Measurements from ENCODE around the gene TLL1. TPM values are rescaled to one million over a fixed set of nuclear protein-coding genes. Genes with fewer than 3 reads are reported as not detected.

Gene TLL1
- total RNA-seq, 1 donor from 2014 or later, result 7.8 TPM

DNA sequence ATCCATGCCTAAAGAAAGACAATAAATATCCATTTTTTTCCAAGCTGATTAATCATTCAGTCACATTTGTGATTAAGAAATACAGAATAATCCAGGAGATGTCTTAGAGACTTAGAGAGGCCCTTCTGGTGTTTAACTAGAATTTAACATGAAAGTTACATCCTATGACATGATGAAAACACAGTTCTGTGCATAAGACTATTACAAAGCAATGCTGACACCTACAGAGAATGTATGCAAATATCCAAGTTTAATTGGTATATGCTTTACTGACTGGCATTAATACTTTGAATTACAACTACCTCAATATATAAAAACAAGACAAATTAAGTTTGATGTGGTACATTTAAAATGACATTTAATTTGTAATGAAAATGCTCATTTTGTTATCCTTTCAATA is 17.8 kb upstream of the TLL1 start:
- Histone ChIP-seq H3K27me3 (no peaks in the 10 kb centered on the region), H3K9me3 (no peaks in the 10 kb centered on the region), H3K27ac (no peak overlapping the region), H3K4me3 (no peak overlapping the region), H3K4me1 (no peaks in the 10 kb centered on the region), H3K36me3 (no peaks in the 10 kb centered on the region)
- intact Hi-C loops (cut with DNase I), result no loop called here
- TF ChIP-seq, protein P1, sequence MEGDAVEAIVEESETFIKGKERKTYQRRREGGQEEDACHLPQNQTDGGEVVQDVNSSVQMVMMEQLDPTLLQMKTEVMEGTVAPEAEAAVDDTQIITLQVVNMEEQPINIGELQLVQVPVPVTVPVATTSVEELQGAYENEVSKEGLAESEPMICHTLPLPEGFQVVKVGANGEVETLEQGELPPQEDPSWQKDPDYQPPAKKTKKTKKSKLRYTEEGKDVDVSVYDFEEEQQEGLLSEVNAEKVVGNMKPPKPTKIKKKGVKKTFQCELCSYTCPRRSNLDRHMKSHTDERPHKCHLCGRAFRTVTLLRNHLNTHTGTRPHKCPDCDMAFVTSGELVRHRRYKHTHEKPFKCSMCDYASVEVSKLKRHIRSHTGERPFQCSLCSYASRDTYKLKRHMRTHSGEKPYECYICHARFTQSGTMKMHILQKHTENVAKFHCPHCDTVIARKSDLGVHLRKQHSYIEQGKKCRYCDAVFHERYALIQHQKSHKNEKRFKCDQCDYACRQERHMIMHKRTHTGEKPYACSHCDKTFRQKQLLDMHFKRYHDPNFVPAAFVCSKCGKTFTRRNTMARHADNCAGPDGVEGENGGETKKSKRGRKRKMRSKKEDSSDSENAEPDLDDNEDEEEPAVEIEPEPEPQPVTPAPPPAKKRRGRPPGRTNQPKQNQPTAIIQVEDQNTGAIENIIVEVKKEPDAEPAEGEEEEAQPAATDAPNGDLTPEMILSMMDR (IDR thresholded peaks at IDR 0.05), result no peak
- no peak for DNase-seq (ENCODE audit: low spot score in 2 of 2)

DNA sequence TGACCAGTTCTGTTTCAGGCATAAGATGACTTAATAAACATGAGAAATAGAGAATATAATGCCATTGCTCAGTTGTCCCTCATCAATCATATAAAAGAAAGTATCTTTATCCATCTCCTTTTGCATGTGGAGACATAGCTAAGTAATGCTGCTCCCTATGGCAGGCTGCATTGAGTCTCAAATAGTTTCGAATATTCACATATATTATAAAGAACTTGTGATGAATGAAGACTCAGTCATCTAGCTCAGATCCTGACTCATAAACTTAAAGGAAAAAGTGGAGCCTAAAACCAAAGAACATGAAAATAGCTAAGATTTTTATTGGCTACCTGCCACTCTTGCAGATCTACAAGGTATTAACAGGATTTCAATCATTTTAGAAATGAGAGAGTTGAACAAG is 11.7 kb upstream of the TLL1 start:
- no peak for DNase-seq (ENCODE audit: low spot score in 2 of 2)
- H3K36me3 ChIP-seq, result no peaks in the 10 kb centered on the region
- no peaks in the 10 kb centered on the region for H3K9me3 ChIP-seq
- no peak overlapping the region for H3K4me3 ChIP-seq
- H3K27me3 ChIP-seq, result no peaks in the 10 kb centered on the region
- TF ChIP-seq, protein P1 (IDR thresholded peaks at IDR 0.05), result no peak
- H3K27ac ChIP-seq, result no peak overlapping the region
- H3K4me1 ChIP-seq, result no peaks in the 10 kb centered on the region
- intact Hi-C loops (cut with DNase I), result no loop called here

DNA sequence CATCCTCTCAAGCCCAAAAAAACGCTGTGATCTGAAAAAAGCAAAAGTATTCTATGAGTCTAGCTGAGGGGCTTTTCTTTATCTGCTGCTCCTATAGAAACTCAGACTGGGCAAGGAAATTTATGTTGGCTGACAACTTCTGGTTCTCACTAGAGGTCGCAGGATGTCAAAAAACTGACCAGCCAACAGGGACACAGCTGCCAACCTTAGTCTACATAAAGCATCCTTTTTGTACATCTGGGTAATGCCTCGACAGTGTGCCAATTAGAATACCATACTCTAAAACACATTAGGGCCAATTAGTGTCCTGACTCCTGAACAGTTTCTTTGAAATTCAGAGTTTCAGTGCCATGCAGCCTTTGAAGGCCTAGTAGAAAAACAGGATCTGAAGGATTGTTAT is 8.8 kb upstream of the TLL1 start:
- Histone ChIP-seq H3K36me3 (no peaks in the 10 kb centered on the region), H3K9me3 (no peaks in the 10 kb centered on the region), H3K4me1 (no peaks in the 10 kb centered on the region), H3K27ac (no peak overlapping the region), H3K4me3 (no peak overlapping the region), H3K27me3 (no peaks in the 10 kb centered on the region)
- TF ChIP-seq, protein P1 (IDR thresholded peaks at IDR 0.05), result no peak
- intact Hi-C loops (cut with DNase I), result no loop called here
- DNase-seq (ENCODE audit: low spot score in 2 of 2), result no peak

DNA sequence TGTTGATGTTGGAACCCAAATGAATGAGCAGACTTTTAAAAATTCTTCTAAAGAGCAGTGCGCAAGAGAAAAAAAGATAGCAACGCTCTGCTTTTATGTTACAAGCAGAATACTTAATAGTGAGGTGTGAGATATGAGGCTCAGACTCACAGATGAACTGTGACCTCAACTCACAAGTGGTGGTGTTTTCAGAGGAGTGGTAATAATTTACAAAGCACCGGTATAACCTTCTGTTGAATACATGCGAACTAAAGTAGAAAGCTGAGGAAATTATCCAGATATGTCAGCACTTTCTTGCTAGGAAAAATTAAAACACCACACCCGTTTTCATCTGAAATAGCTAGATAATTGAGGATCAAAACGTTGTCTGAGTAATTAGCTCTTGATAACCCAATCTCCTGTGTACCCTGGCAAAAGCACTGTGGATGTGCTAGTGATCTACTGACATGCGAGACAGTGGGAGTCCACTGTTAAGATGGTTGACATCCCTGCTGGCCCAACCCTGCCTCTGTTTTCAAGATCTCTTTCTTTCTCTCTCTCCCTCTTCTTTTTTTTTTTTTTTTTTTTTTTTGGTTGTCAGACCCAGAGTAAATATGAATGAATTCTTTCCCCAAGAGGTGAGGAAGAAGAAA is 6.9 kb upstream of the TLL1 start:
- no peak for DNase-seq (ENCODE audit: low spot score in 2 of 2)
- TF ChIP-seq, protein P1 (IDR thresholded peaks at IDR 0.05), result no peak

DNA sequence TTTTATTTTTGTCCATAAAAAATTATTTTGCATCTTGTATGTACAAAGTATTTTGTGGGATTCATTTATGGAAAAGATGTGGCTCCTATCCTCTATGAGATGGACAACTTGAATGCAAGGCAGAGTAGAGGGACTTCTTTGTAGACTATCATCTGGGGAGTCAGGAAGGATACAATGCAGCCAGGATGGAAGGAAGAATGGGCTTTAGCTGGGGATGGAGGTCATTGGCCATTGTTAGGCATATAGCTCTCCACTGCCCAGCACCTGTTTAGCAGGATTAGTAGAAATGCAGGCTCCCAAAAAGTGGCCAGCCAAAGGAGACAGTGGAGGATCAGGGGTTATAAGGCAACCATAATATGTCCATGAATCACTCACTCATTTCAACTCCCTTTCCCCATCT is 5.1 kb upstream of the TLL1 start:
- H3K27me3 ChIP-seq, result no peaks in the 10 kb centered on the region
- no peaks in the 10 kb centered on the region for H3K9me3 ChIP-seq
- H3K4me1 ChIP-seq, result no peaks in the 10 kb centered on the region
- TF ChIP-seq, protein P1 (IDR thresholded peaks at IDR 0.05), result no peak
- H3K4me3 ChIP-seq, result no peak overlapping the region
- intact Hi-C loops (cut with DNase I), result no loop called here
- no peak overlapping the region for H3K27ac ChIP-seq
- no peak for DNase-seq (ENCODE audit: low spot score in 2 of 2)
- no peaks in the 10 kb centered on the region for H3K36me3 ChIP-seq

More for the DNA sequence above, 6.9 kb upstream of the TLL1 start:
- no peaks in the 10 kb centered on the region for H3K27me3 ChIP-seq
- H3K4me3 ChIP-seq, result no peak overlapping the region
- H3K9me3 ChIP-seq, result no peaks in the 10 kb centered on the region
- no peak overlapping the region for H3K27ac ChIP-seq
- intact Hi-C loops (cut with DNase I), result no loop called here
- H3K36me3 ChIP-seq, result no peaks in the 10 kb centered on the region
- no peaks in the 10 kb centered on the region for H3K4me1 ChIP-seq
